Measurements from ENCODE around the gene NME7.

DNA sequence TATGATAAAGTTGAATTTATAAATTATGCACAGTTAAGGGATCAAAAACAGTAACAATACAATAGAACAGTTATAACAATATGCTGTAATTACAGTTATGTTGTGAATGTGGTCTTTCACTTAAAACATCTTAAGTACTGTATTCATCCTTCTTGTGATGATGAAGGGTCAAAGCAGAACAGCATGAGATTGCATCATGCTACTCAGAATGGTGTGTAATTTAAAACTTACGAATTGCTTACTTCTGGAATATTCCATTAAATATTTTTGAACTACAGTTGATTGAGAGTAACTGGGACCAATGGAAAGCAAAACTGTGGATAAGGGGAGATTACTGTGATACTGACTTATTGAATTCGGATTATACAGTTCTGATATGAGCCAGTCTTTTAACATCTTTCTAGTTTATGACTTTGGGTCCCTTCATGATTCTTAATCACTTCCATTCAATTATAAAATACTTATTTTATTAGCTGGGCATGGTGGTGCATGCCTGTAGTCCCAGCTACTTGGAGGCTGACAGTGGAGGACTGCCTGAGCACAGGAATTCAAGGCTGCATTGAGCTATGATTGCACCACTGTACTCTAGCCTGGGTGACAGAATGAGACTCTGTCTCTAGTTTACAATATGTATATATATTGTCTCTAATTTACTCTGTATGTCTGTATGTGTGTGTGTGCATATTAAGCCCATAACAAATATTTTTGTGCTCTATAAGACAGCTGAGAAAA lies 217.9 kb downstream of the NME7 start:
- no peak for TF ChIP-seq CTCF (IDR thresholded peaks at IDR 0.05)
- TF ChIP-seq POLR2AphosphoS5 (IDR thresholded peaks at IDR 0.05; ENCODE audit: low read depth, low read length), result no peak
- TF ChIP-seq, protein P1, sequence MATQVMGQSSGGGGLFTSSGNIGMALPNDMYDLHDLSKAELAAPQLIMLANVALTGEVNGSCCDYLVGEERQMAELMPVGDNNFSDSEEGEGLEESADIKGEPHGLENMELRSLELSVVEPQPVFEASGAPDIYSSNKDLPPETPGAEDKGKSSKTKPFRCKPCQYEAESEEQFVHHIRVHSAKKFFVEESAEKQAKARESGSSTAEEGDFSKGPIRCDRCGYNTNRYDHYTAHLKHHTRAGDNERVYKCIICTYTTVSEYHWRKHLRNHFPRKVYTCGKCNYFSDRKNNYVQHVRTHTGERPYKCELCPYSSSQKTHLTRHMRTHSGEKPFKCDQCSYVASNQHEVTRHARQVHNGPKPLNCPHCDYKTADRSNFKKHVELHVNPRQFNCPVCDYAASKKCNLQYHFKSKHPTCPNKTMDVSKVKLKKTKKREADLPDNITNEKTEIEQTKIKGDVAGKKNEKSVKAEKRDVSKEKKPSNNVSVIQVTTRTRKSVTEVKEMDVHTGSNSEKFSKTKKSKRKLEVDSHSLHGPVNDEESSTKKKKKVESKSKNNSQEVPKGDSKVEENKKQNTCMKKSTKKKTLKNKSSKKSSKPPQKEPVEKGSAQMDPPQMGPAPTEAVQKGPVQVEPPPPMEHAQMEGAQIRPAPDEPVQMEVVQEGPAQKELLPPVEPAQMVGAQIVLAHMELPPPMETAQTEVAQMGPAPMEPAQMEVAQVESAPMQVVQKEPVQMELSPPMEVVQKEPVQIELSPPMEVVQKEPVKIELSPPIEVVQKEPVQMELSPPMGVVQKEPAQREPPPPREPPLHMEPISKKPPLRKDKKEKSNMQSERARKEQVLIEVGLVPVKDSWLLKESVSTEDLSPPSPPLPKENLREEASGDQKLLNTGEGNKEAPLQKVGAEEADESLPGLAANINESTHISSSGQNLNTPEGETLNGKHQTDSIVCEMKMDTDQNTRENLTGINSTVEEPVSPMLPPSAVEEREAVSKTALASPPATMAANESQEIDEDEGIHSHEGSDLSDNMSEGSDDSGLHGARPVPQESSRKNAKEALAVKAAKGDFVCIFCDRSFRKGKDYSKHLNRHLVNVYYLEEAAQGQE (IDR thresholded peaks at IDR 0.05; ENCODE audit: insufficient read depth in 1 of 2, low read depth in 2 of 2, low read length in 1 of 2), result no peak
